H9 (cell line): ENCODE results near the gene LAP3. TPM values are rescaled to one million over a fixed set of nuclear protein-coding genes. Genes with fewer than 3 reads are reported as not detected.

ENCODE experiments used
- DNase-seq: peaks from one replicate; pipeline ENCODE4 v3.0.0-alpha.2; 2017
- H2AFZ ChIP-seq: one replicate; pipeline ENCODE4 v1.6.1; 2013; ENCODE audit warnings: mild to moderate bottlenecking, low read length, control low read depth, moderate library complexity
- H2AK5ac ChIP-seq: 2 replicates; pipeline ENCODE4 v1.6.1; 2013; ENCODE audit warnings: low read length, control low read depth, mixed read lengths; ENCODE audit not compliant: insufficient read length
- H2BK120ac ChIP-seq: one replicate; pipeline ENCODE4 v1.6.1; 2013; ENCODE audit warnings: low read depth, mild to moderate bottlenecking, low read length, control low read depth, inconsistent platforms; ENCODE audit not compliant: poor library complexity, severe bottlenecking
- H2BK12ac ChIP-seq: 2 replicates; pipeline ENCODE4 v1.6.1; 2013; ENCODE audit warnings: low read length, control low read depth, mixed read lengths, low read depth; ENCODE audit not compliant: insufficient read length
- H2BK15ac ChIP-seq: 2 replicates; pipeline ENCODE4 v1.6.1; 2013; ENCODE audit warnings: low read depth, low read length, control low read depth
- H2BK20ac ChIP-seq: one replicate; pipeline ENCODE4 v1.6.1; 2013; ENCODE audit warnings: low read depth, mild to moderate bottlenecking, low read length, control low read depth, inconsistent platforms; ENCODE audit not compliant: poor library complexity, severe bottlenecking
- H2BK5ac ChIP-seq: 2 replicates; pipeline ENCODE4 v1.6.1; 2013; ENCODE audit warnings: low read length, control low read depth, mixed read lengths; ENCODE audit not compliant: insufficient read length
- H3K14ac ChIP-seq: 2 replicates; pipeline ENCODE4 v1.6.1; 2013; ENCODE audit warnings: low read length, control low read depth; ENCODE audit not compliant: insufficient read depth
- H3K18ac ChIP-seq: 2 replicates; pipeline ENCODE4 v1.6.1; 2013; ENCODE audit warnings: low read depth, mild to moderate bottlenecking, mixed read lengths, low read length, control low read depth; ENCODE audit not compliant: insufficient read length
- H3K23ac ChIP-seq: 2 replicates; pipeline ENCODE4 v1.6.1; 2013; ENCODE audit warnings: low read length, control low read depth, mixed read lengths, low read depth; ENCODE audit not compliant: insufficient read length
- H3K23me2 ChIP-seq: 2 replicates; pipeline ENCODE4 v1.6.1; 2013; ENCODE audit warnings: low read depth, mild to moderate bottlenecking, mixed read lengths, low read length, control low read depth; ENCODE audit not compliant: insufficient read length, poor library complexity, severe bottlenecking
- H3K27ac ChIP-seq: 2 replicates; pipeline ENCODE4 v1.5.1; 2013; ENCODE audit warnings: low read length, control low read depth, mixed read lengths, low read depth; ENCODE audit not compliant: insufficient read length
- H3K27me3 ChIP-seq: 2 replicates; pipeline ENCODE4 v1.6.1; 2013; ENCODE audit warnings: low read length, control low read depth, inconsistent platforms; ENCODE audit not compliant: insufficient read depth
- H3K4ac ChIP-seq: 2 replicates; pipeline ENCODE4 v1.6.1; 2013; ENCODE audit warnings: low read depth, mild to moderate bottlenecking, control low read depth, inconsistent platforms, low read length, moderate library complexity
- H3K4me1 ChIP-seq: 2 replicates; pipeline ENCODE4 v1.6.1; 2013; ENCODE audit warnings: low read length, control low read depth, inconsistent platforms; ENCODE audit not compliant: insufficient read depth
- H3K4me2 ChIP-seq: 2 replicates; pipeline ENCODE4 v1.6.1; 2013; ENCODE audit warnings: low read length, control low read depth, mixed read lengths; ENCODE audit not compliant: insufficient read length, insufficient read depth
- H3K56ac ChIP-seq: 2 replicates; pipeline ENCODE4 v1.6.1; 2013; ENCODE audit warnings: low read depth, mild to moderate bottlenecking, mixed read lengths, low read length, control low read depth; ENCODE audit not compliant: insufficient read length
- H3K79me1 ChIP-seq: 2 replicates; pipeline ENCODE4 v1.6.1; 2013; ENCODE audit warnings: low read depth, mild to moderate bottlenecking, moderate library complexity, low read length, control low read depth, inconsistent platforms; ENCODE audit not compliant: insufficient read depth, poor library complexity, severe bottlenecking
- H3K79me2 ChIP-seq: 2 replicates; pipeline ENCODE4 v1.6.1; 2013; ENCODE audit warnings: low read length, control low read depth, inconsistent platforms; ENCODE audit not compliant: insufficient read depth
- H3K9ac ChIP-seq: 2 replicates; pipeline ENCODE4 v1.6.1; 2013; ENCODE audit warnings: low read length, control low read depth, mixed read lengths; ENCODE audit not compliant: insufficient read length; ENCODE audit errors: extremely low read depth
- H3K9me3 ChIP-seq: one replicate; pipeline ENCODE4 v1.6.1; 2013; ENCODE audit warnings: low read depth, low read length, inconsistent platforms; ENCODE audit not compliant: control insufficient read depth
- H3T11ph ChIP-seq: one replicate; pipeline ENCODE4 v1.6.1; 2013; ENCODE audit warnings: mild to moderate bottlenecking, low read length, control low read depth, inconsistent platforms
- H4K20me1 ChIP-seq: one replicate; pipeline ENCODE4 v1.6.1; 2013; ENCODE audit not compliant: control insufficient read depth, insufficient read length, insufficient read depth
- H4K5ac ChIP-seq: 2 replicates; pipeline ENCODE4 v1.6.1; 2013; ENCODE audit warnings: low read depth, mild to moderate bottlenecking, mixed read lengths, low read length, control low read depth; ENCODE audit not compliant: insufficient read length
- H4K8ac ChIP-seq: replicated peaks from 2 replicates; pipeline ENCODE4 v1.6.1; 2013; ENCODE audit warnings: low read length, control low read depth, mixed read lengths, low read depth; ENCODE audit not compliant: insufficient read length
- H4K91ac ChIP-seq: 2 replicates; pipeline ENCODE4 v1.6.1; 2013; ENCODE audit warnings: low read depth, mild to moderate bottlenecking, moderate library complexity, mixed read lengths, low read length, control low read depth; ENCODE audit not compliant: insufficient read length
- H3K27ac Mint-ChIP-seq, 3 experiments: 2 replicates in 2 of 3; 3 replicates in 1 of 3; pipeline ENCODE4 v1.8.0; 2020 to 2021; ENCODE audit warnings: mixed read lengths in 3 of 3, mild to moderate bottlenecking in 1 of 3, moderate library complexity in 1 of 3
- H3K27me3 Mint-ChIP-seq: 2 replicates; pipeline ENCODE4 v1.8.0; 2021; ENCODE audit warnings: low read depth, mild to moderate bottlenecking, moderate library complexity, mixed read lengths
- H3K36me3 Mint-ChIP-seq, 3 experiments: 2 replicates in 2 of 3; 3 replicates in 1 of 3; pipeline ENCODE4 v1.8.0; 2020 to 2021; ENCODE audit warnings: low read depth in 3 of 3, mixed read lengths in 3 of 3; ENCODE audit not compliant: insufficient read depth in 1 of 3
- H3K4me1 Mint-ChIP-seq, 2 experiments: 2 replicates each; pipeline ENCODE4 v1.8.0; 2020; ENCODE audit warnings: mixed read lengths in 2 of 2
- H3K4me3 Mint-ChIP-seq, 2 experiments: 2 replicates in 1 of 2; 3 replicates in 1 of 2; pipeline ENCODE4 v1.8.0; 2020 to 2021; ENCODE audit warnings: mild to moderate bottlenecking in 2 of 2, mixed read lengths in 2 of 2, moderate library complexity in 1 of 2
- H3K9me3 Mint-ChIP-seq, 2 experiments: 2 replicates in 1 of 2; 3 replicates in 1 of 2; pipeline ENCODE4 v1.8.0; 2020; ENCODE audit warnings: mild to moderate bottlenecking in 2 of 2, mixed read lengths in 2 of 2, moderate library complexity in 1 of 2
- WGBS: extraction: QIAGEN DNeasy Blood & Tissue Kit; methylation state at CpG from one replicate; pipeline ENCODE4 v1.1.7; 2013; ENCODE audit warnings: missing lambda C conversion rate, low lambda C conversion rate, mixed read lengths; ENCODE audit not compliant: insufficient read length; ENCODE audit errors: extremely low coverage; 5-methylcytosine and 5-hydroxymethylcytosine counted together
- total RNA-seq: library from RNA; stranded (reverse); gene quantifications from 2 replicates; pipeline ENCODE4 v1.2.1, GENCODE V29; 2021
- TF ChIP-seq, protein P1 (sequence below): fragments of 200-600 bp; sonication (generic); conservative IDR thresholded peaks from 3 replicates; pipeline ENCODE4 v1.8.0; 2021; ENCODE audit warnings: antibody characterized with exemption, mild to moderate bottlenecking

Gene LAP3
- total RNA-seq, 1 experiment from 2014 or later, result 53.2 TPM

DNA sequence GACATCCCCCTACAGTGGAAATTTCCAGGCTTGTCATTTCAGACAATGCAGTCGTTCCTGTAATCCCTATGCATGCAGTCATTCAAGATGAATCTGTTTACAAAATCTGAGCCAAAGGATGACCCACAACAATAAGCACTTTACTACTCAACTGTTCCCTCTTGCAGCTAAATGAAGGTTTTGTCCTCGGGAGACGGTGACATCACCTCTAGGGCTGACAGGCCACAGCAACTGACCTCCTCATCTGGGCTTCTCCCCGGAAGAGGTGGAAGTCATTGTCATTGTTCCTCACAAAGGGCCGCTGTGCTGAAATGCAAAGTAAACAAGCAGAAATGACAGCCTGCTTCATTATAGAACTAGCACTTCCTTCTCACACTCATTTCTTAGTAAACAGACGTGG lies 32.8 kb upstream of the LAP3 start:
- H3K27me3 Mint-ChIP-seq, result peaks cover 52% of the 10 kb centered on the region
- Histone ChIP-seq H3K79me1 (no peaks in the 10 kb centered on the region), H3K79me2 (no peaks in the 10 kb centered on the region), H3K27me3 (peaks cover 4% of the 10 kb centered on the region; the same call in 1 of the 2 replicates), H2BK15ac (no peak overlapping the region), H4K5ac (no peak overlapping the region), H3K56ac (no peak overlapping the region), H4K8ac (no peak overlapping the region), H4K91ac (no peak overlapping the region), H3K9me3 (no peaks in the 10 kb centered on the region), H4K20me1 (no peaks in the 10 kb centered on the region), H3K9ac (no peak overlapping the region), H3K14ac (no peak overlapping the region), H3K18ac (no peak overlapping the region), H3K23me2 (no peaks in the 10 kb centered on the region), H2AK5ac (no peak overlapping the region), H2BK12ac (no peak overlapping the region), H2BK20ac (no peak overlapping the region), H3K4me1 (peaks cover 1% of the 10 kb centered on the region; the same call in 1 of the 2 replicates), H3K4ac (no peak overlapping the region), H3K4me2 (no peak overlapping the region), H2BK5ac (no peak overlapping the region), H3K27ac (no peak overlapping the region), H3T11ph (no peak overlapping the region), H2AFZ (no peak overlapping the region), H2BK120ac (no peak overlapping the region), H3K23ac (no peak overlapping the region)
- peaks cover 8 to 14% of the 10 kb centered on the region in 2 experiments for H3K4me1 Mint-ChIP-seq
- WGBS, result no CpG with 5 or more reads among the region's 6 CpGs
- DNase-seq, result peak; percentile 41
- H3K4me3 Mint-ChIP-seq, result no peak overlapping the region
- H3K27ac Mint-ChIP-seq, result no peak overlapping the region
- TF ChIP-seq, protein P1, sequence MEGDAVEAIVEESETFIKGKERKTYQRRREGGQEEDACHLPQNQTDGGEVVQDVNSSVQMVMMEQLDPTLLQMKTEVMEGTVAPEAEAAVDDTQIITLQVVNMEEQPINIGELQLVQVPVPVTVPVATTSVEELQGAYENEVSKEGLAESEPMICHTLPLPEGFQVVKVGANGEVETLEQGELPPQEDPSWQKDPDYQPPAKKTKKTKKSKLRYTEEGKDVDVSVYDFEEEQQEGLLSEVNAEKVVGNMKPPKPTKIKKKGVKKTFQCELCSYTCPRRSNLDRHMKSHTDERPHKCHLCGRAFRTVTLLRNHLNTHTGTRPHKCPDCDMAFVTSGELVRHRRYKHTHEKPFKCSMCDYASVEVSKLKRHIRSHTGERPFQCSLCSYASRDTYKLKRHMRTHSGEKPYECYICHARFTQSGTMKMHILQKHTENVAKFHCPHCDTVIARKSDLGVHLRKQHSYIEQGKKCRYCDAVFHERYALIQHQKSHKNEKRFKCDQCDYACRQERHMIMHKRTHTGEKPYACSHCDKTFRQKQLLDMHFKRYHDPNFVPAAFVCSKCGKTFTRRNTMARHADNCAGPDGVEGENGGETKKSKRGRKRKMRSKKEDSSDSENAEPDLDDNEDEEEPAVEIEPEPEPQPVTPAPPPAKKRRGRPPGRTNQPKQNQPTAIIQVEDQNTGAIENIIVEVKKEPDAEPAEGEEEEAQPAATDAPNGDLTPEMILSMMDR, result no peak
- H3K9me3 Mint-ChIP-seq, result no peaks in the 10 kb centered on the region; a peak in 1 of 5 replicates
- no peaks in the 10 kb centered on the region for H3K36me3 Mint-ChIP-seq
